Renal pelvis (tissue), 4 donors: ENCODE results near the gene ARMH4. TPM values are rescaled to one million over a fixed set of nuclear protein-coding genes. Genes with fewer than 3 reads are reported as not detected.

Source experiments
- DNase-seq: peaks from one replicate; pipeline ENCODE4 v3.0.0-alpha.2; 2013
- polyA plus RNA-seq, 3 donors: library from polyadenylated mRNA; unstranded; fragments of 120-200 nt; gene quantifications; one replicate each; pipeline ENCODE4 v1.2.1, GENCODE V29; 2013; ENCODE audit not compliant: insufficient read length in 3 of 3

ARMH4 gene
- polyA plus RNA-seq, 3 donors: 69.9 to 74.2 (median 74.2) TPM

- DNase-seq: peak; percentile 40
Observed at GRCh38 chr14:58107947-58108552, 44.0 kb downstream of the ARMH4 start.

- DNase-seq: no peak
Observed at GRCh38 chr14:58107041-58107440, 45.0 kb downstream of the ARMH4 start.

- DNase-seq: no peak
Observed at GRCh38 chr14:58106446-58106845, 45.6 kb downstream of the ARMH4 start.

- peak; percentile 42 for DNase-seq
Observed at GRCh38 chr14:58104808-58105207, 47.2 kb downstream of the ARMH4 start.

- no peak for DNase-seq
Observed at GRCh38 chr14:58100735-58101368, 51.2 kb downstream of the ARMH4 start.

- no peak for DNase-seq
Observed at GRCh38 chr14:58099682-58100081, 52.3 kb downstream of the ARMH4 start.

GRCh38 chr14:58098507-58098906 is 53.5 kb downstream of the ARMH4 start:
- no peak for DNase-seq

- DNase-seq: no peak
Observed at GRCh38 chr14:58096731-58097130, 55.3 kb downstream of the ARMH4 start.

GRCh38 chr14:58091883-58092630 is 60.0 kb downstream of the ARMH4 start:
- no peak for DNase-seq

- no peak for DNase-seq
Observed at GRCh38 chr14:58089612-58090011, 62.4 kb downstream of the ARMH4 start.

- no peak for DNase-seq
Observed at GRCh38 chr14:58088961-58089360, 63.1 kb downstream of the ARMH4 start.

- no peak for DNase-seq
Observed at GRCh38 chr14:58085877-58086276, 66.1 kb downstream of the ARMH4 start.

GRCh38 chr14:58082491-58083098 is 69.4 kb downstream of the ARMH4 start:
- DNase-seq: no peak

GRCh38 chr14:58082011-58082410 is 70.0 kb downstream of the ARMH4 start:
- DNase-seq: no peak

GRCh38 chr14:58078471-58078870 is 73.5 kb downstream of the ARMH4 start:
- no peak for DNase-seq

GRCh38 chr14:58078068-58078467 is 73.9 kb downstream of the ARMH4 start:
- no peak for DNase-seq

- DNase-seq: no peak
Observed at GRCh38 chr14:58077621-58078020, 74.4 kb downstream of the ARMH4 start.

GRCh38 chr14:58073516-58073915 is 78.5 kb downstream of the ARMH4 start:
- no peak for DNase-seq

- DNase-seq: peak; percentile 66
Observed at GRCh38 chr14:58072288-58073071, 79.5 kb downstream of the ARMH4 start.

- no peak for DNase-seq
Observed at GRCh38 chr14:58071341-58071740, 80.7 kb downstream of the ARMH4 start.

- no peak for DNase-seq
Observed at GRCh38 chr14:58068306-58068705, 83.7 kb downstream of the ARMH4 start.

GRCh38 chr14:58066115-58066514 is 85.9 kb downstream of the ARMH4 start:
- DNase-seq: no peak
